Activated T-helper 9 cell treated with anti-CD3 and anti-CD28 coated beads, Interleukin-2, amount 50 U/mL, for 16 hours (primary cell): ENCODE data around the gene TXNDC12.
A peak's percentile ranks its signal among the peaks of the same experiment; 100 is the strongest.

Experiments
- DNase-seq: peaks from one replicate; pipeline ENCODE4 v3.0.0-alpha.2; 2020; ENCODE audit warnings: low read depth

The TXNDC12 gene

DNA sequence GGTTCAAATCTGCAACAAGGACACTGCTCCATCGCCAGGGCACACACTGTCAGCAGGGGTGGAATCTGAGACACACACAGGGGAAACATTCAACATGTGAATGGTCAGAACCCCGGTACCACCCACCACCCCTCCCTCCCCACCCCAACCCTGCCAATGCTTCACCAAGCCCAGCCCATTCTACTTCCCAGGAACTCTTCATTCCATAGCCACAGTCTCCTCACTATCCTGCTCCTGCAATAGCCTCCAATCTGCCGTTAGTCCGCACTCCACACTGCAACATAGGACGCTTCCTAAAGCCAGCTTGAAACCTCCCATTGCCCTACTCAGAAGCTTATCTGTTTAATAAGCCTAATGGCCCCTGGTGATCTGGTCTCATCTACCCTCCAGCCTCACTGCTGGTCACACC is 57.0 kb downstream of the TXNDC12 start:
- DNase-seq = no peak

DNA sequence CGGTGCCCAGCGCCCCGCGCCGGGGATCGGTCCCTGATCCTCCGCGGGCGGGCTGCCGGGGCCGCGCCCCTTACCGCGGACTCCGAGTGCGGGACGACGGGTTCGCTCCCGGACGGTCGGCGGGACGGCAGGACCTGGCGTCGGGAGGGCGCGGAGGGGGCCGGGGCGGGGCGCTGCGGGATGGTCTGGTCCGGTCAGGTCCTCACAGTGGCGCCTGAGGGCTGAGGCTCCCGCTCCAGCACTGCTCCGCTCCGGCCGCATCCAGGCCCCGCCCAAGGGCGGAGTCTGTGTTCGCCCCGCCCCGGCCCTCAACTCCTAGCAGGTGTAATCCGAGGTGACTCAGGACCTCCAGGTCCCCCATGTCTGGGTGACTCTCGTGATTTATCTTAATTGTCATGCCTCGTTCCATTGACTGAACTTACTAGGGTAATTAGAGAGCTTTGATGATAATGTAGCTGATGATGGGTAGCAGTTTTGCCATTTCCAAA is 64.5 kb downstream of the TXNDC12 start, which contains the start of gene RAB3B:
RAB3B (minus strand) TSS at position 223 of the 488 bp plus-strand sequence. CDS start 13,583 bp downstream, outside the sequence.
- DNase-seq = peak; percentile 72

DNA sequence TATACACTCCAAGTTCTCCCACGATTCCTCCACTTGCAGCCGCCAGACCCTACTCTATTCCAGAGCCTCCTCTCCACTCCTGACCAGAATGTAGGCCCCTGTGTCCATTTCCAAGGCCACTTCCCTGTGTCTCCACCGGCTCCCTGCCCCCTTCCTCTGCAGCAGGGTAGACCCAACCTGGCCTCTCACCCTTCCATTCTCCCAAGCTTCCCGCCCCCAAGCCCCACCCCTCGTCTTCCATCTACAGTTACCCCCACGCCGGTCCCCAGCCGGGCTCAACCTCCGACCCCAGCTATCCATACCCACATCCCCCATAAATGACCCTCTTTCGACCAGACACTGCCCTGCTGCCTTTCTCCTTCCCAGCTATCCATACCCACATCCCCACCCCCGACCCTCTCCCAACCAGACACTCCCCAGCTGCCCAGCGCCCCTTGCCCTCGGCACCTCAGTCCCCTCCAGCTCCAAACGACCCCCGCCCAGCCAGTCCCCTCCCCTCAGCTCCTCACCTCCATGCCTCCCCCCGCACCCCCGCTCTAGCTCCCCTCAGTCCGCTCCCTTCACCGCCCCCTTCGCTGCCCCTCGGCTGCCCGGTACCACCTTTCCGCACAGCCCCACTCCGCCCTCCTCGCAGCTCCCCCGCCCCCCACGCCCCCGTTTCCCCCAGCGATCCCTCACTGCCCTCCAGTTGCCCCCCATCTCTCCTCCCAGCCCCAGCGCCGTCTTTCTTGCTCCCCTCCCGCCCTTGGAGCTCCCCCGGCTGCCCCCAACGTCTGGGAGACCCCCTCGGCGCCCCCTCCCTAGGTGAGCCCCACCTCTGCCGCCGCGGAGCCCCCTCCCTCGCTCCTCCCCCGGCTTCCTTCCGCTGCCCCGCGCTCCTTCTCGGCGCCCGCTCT is 65.2 kb downstream of the TXNDC12 start:
- DNase-seq = no peak

DNA sequence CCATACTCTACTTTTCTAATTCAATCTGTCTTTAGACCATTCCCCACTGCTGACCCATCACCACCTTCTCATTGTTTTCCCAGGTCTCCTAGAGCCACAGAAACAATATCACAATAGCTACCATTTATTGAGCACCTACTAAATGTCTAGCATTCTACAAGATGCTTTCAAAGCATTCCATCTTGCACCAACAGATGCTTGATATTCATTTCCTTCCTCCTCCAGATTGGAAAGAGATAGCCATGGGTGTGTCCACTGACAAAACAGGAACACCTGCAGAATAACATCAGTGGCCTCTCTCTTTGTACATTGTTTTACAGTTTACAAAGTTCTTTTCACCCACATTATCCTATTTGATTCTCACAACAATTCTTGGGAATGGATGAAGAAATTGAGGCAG is 66.7 kb downstream of the TXNDC12 start:
- no peak for DNase-seq

- no peak for DNase-seq
Observed at GRCh38 chr1:51986718-51987117, 68.3 kb downstream of the TXNDC12 start.

- no peak for DNase-seq
Observed at GRCh38 chr1:51982161-51982560, 72.8 kb downstream of the TXNDC12 start.

GRCh38 chr1:51981555-51981954 is 73.4 kb downstream of the TXNDC12 start:
- no peak for DNase-seq

- DNase-seq = no peak
Observed at GRCh38 chr1:51978099-51978498, 76.9 kb downstream of the TXNDC12 start.

DNA sequence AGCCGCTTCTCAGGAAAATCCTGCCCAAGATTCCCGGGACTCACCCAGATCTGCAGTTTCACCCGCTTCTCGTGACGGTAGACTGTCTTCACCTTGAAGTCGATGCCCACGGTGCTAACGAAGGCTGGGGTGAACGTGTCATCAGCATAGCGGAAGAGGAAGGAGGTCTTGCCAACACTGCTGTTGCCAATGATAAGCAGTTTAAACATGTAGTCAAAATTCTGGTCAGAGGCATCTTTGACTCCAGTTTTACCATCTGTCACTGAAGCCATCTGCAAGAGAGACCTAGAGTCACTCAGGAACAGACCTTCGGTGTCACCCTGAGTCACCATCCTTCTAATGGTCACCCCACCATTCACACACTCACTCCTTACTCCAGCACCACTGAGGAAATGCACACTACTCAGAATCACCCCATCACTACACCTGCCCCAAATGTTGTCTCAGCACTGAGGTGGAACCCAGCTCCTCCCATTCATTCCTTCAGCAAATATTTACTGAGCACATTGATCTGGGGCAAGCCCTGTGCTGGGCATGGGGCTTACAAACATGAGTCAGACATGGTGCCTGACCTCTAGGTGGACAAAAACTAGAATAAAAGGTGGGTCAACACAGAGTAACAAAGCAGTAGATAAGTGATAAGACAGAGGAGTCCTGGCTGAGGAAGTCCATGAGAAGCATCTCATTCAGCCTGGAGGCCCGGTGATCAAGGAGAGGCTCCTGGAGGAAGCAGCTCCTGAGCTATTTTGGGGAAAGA is 78.0 kb downstream of the TXNDC12 start:
- DNase-seq = no peak

DNA sequence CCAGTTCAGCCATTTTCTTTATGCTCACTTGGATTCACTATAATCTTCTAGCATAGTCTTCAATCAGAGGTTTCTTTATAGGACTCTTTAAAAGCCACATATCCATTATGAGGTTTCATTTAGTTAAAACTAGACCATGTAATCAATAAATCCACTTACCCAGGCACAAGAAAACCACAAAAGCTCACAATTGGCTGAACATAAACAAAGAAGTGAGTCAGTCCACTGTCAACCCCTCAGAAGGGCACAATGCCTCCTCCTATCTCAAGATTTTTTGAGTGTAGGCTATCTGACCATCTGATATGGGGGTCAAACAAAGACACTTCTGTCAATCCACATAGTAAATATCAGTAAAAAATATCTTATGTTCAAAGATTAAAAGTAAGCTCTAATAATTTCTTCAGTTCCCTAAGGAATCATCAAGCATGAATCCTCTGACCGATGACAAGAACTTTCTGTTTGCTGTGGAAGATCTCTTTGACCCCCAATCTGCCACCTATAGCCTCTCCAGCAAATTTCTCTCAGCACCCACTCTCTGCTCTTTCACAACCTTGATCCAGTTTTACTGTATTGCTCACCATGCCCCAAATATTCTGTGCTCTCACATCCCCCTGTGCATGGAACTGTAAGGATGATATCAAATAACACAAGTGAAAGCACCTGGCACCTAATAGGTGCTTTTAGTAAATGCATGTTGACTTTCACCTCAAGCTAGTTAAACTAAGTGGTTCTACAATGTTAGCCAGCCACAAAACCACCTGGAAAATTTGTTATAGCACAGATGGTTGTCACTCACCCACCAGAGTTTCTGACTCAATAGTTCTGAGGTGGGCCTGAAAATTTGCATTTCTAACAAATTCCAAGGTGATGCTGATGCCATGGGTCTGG is 81.2 kb downstream of the TXNDC12 start:
- no peak for DNase-seq
